HL-60/S4 treated with retinoic acid at 250 ng/mL for 4 days and 3 days (cell line): ENCODE results near the gene IQCF6.
"Not testable (repeated sequence)": the region's sequence is repeated elsewhere in the genome, so short reads cannot be mapped to it uniquely, and the experiment has no call there.

Experiments used
- in situ Hi-C: fragments of 300-500 bp; cut with MboI; formaldehyde crosslinking; loops from 2 replicates; pipeline ENCODE4 v1.7.0; 2022; ENCODE audit warnings: low sequenced_read_pairs

Gene IQCF6

DNA sequence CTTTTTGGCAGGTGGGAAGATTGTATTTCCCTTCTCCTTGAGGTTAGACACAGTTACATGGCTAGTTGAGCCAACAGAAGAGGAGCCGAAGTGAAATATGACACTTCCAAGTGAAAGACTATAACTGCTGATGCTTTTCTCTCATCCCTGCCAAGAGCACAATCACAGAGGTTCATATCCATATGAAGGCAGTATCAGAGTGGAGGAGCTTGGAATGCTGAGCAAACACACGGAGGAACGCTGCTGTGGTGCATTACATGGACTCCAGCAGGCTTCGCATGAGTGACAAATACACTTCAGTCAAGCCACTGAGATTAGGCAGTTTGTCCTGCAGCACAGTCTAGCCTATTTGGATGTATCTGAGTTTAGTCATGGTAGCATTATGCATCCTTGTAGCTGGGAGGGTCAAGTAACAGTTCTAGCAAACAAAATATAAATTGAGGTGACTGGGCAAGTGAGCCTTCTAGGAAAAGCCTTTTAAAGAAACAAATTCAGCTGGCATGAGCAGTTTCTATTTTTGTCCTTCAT, 5.4 kb downstream of the IQCF6 start:
- in situ Hi-C loops: no loop called here

DNA sequence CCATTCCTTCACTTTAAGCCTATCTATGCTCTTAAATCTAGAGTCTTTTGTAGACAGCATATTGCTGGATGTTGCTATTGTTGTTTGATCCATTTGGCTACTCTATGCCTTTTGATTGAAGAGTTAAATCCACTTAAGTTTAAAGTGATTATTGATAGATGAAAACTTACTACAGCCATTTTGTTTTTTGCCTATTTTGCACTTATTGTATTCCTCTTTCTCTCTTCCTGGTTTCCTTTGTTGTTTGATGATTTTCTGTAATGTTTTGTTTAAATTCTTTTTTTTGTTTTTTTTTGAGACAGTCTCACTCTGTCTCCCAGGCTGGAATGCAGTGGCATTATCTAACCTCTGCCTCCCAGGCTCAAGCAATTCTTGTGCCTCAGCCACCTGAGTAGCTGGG, 19.8 kb downstream of the IQCF6 start:
- in situ Hi-C loops: no loop called here

DNA sequence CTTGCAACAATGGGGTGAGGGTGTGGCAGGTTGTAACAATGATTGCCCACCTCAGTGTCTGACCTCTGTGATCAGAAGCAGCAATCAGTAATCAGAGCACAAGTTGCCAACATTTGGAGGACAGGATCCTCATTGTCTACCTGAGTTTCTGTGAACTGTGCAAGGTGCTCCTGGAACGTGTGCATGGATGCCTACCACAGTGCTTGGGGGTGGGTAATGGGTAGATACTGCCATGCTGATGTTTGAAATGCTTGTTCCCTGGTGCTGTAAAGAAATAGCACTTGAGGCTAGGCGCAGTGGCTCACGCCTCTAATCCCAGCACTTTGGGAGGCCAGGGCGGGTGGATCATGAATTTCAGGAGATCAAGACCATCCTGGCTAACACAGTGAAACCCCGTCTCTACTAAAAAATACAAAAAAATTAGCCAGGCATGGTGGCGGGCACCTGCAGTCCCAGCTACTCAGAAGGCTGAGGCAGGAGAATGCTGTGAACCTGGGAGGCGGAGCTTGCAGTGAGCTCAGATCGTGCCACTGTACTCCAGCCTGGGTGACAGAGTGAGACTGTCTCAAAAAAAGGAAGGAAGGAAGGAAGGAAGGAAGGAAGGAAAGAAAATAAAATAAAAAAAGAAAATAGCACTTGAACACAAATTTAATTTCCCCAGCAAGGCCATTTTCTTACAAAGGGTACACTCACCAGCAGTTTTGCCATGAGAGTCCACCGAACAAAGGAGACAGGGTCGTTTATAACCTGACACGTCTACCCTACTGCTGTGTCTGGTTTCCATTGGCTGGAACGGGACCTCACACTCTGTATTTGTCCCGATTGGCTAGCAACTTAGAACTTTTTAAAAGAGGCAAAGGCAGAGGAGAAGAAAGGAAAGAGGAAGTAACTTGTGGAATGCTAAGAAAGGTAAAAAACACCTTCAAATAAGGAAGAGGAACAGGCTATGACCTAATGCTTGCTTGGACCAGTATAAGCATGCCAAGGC, 25.0 kb downstream of the IQCF6 start:
- in situ Hi-C loops: not testable (repeated sequence)

GRCh38 chr3:51751287-51751686, 27.8 kb downstream of the IQCF6 start:
- in situ Hi-C loops: no loop called here

DNA sequence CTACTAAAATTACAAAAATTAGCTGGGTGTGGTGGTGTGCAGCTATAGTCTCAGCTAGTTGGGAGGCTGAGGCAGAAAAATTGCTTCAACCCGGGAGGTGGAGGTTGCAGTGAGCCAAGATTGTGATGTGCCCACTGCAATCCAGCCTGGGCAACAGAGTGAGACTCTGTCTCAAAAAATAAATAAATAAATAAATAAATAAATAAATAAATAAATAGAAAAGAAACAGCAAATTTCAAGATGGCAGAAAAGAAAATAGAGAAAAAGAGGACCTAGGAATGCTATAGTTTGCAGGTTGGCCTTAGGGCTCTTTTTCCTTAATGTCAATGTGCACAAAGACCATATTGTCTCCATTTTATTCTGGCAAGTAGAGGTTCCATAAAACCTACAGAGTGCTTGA, 28.2 kb downstream of the IQCF6 start:
- in situ Hi-C loops: no loop called here

- in situ Hi-C loops: no loop called here
Observed at GRCh38 chr3:51748327-51748726, 30.7 kb downstream of the IQCF6 start.

- in situ Hi-C loops: no loop called here
Observed at GRCh38 chr3:51747840-51748239, 31.2 kb downstream of the IQCF6 start.

- in situ Hi-C loops: not testable (repeated sequence)
Observed at GRCh38 chr3:51742978-51743377, 36.1 kb downstream of the IQCF6 start.

DNA sequence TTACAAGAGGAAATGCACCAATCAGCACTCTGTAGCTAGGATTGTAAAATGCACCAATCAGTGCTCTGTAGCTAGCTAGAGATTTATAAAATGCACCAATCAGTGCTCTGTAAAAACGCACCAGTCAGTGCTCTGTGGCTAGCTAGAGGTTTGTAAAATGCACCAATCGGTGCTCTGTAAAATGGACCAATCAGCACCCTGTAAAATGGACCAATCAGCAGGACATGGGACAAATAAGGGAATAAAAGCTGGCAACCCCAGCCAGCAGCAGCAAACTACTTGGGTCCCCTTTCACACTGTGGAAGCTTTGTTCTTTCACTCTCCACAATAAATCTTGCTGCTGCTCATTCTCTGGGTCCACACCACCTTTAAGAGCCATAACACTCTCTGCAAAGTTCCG, 36.7 kb downstream of the IQCF6 start:
- in situ Hi-C loops: not testable (repeated sequence)

DNA sequence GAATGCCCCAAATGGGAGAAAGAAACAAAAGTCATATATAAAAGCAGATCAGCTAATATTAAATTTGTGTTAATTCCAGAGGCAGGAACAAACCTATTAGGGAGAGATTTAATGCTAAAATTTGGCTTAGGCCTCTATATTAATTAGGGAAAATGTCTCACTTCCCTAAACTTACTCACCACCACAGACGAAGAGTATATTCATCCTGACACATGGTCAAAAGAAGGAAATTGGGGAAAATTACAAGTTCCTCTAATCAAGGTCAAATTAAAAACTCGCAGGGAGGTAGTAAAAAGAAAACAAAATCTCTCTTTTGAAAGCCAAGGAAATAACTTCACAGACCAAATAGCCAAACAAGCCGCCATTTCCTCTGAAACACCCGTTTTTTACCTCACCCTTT, 39.9 kb downstream of the IQCF6 start:
- in situ Hi-C loops: no loop called here

DNA sequence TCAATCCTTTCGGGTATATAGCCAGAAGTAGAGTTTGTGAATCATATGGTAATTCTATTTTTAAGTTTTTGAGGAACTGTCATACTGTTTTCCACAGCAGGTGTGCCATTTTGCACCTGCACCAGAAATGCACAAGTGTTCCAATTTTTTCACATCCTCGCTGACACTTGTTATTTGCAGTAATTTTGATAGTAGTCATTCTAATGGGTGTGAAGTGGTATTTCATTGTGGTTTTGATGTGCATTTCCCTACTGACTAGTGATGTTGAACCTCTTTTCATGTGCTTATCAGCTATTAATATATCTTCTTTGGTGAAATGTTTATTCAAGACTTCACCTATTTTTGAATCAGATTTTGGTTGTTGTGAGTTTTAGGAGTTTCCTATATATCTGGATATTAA, 43.1 kb downstream of the IQCF6 start:
- in situ Hi-C loops: no loop called here

GRCh38 chr3:51735039-51735438, 44.0 kb downstream of the IQCF6 start:
- in situ Hi-C loops: no loop called here

DNA sequence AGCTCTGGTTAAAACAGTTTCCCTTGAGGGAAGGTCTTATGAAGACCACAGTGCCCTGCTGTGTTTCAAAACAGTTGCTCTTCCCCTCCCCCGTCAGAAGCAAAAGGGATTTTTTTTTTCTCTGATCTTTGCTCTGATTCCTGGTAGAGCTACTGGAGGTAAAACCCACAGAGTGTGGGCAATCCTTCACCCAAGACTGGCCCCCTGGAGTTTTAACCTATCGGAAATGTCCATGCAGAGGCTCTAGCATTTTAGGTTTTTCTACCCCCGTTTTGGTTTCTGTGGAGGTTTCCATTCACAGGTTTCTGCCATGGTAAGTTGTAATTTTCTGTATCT, 44.5 kb downstream of the IQCF6 start:
- in situ Hi-C loops: no loop called here

DNA sequence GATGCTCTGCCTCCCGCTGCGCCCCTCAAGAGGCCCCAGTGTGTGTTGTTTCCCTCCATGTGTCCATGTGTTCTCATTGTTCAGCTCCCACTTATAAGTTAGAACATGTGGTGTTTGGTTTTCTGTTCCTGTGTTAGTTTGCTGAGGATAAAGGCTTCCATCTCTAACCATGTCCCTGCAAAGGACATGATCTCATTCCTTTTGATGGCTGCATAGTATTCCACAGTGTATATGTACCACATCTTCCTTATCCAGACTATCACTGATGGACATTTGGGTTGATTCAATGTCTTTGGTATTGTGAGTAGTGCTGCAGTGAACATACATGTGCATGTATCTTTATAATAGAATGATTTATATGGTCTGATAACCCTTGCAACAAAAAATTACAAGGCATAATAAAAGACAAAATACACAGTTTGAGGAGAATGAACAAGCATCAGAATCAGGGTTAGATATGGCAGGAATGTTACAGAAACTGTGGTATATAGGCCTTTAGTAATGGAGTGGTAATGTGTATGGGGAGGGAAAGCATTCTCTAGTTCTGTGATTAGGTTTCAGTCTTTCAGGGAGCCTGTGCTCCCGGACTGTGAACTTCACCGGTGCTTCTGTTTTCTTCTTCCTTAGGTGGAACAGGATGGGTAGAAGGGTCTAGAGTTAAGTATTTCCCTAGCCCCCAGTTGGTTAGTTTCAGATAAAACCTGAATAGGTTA, 45.0 kb downstream of the IQCF6 start:
- in situ Hi-C loops: no loop called here

DNA sequence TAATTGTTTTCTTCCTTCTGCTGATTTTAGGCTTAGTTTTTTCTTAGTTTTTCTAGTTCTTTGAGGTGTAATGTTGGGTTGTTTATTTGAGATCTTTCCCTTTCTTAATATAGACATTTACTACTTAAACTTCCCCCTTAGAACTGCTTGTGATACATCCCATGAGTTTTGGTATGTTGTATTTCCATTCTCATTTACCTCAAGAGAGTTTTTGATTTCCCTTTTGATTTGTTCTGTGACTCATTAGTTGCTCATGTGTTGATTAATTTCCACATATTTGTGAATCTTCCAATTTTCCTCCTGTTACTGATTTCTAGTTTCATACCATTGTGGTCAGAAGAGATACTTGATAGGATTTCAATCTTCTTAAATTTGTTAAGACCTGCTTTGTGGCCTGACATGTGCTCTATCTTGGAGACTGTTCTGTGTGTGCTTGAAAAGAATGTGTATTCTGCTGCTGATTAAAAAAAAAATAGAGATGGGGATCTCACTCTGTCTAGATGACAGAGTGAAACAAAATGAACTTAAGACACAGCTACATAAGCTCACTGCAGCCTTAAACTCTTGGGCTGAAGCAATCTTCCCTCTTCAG, 49.9 kb downstream of the IQCF6 start:
- in situ Hi-C loops: no loop called here
